ENCODE data around the gene ICOSLG.
"Not testable (repeated sequence)": the region's sequence is repeated elsewhere in the genome, so short reads cannot be mapped to it uniquely, and the experiment has no call there.

ICOSLG gene

GRCh38 chr21:44181506-44181905 lies 59.2 kb downstream of the ICOSLG start:
- DNase-seq (ENCODE audit: low read depth): not testable (repeated sequence)

DNA sequence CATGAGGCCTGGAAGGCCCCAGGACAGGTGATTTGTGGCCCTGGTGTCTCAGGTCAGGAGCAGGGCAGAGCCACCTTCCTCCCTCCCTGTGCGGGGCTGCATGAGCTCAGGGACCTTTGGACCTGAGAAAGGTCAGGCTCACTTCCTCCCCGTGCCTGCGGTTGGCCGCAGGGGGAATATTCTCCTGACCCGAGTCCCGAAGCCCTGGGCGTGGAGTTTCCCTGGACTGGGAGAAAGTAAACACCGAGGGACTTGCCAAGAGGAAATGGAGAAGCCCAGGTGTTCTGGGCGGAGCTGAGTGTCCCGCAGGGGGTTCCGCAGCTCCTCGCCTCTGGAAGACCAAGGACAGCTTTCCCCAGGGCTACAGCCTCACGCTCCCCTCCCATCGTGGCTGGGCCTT lies 64.6 kb downstream of the ICOSLG start:
- not testable (repeated sequence) for DNase-seq (ENCODE audit: low read depth)

GRCh38 chr21:44175189-44175588 lies 65.6 kb downstream of the ICOSLG start:
- DNase-seq (ENCODE audit: low read depth): not testable (repeated sequence)
